Stimulated activated CD4-positive, alpha-beta T cell treated with anti-CD3 and anti-CD28 coated beads, Interleukin-12 subunit alpha, Interleukin-12 subunit beta, amount 100 ng/mL, for 24 hours (primary cell): ENCODE results near the gene PER1.

Experiments
- DNase-seq, 2 experiments: peaks; one replicate each; pipeline ENCODE4 v3.0.0-alpha.2; 2020; ENCODE audit warnings: low read depth in 2 of 2

PER1 gene

GRCh38 chr17:8154608-8155155 is 2.5 kb upstream of the PER1 start:
- DNase-seq = no peak

- peak; percentile 77 to 93 for DNase-seq
Observed at GRCh38 chr17:8153957-8154607, 1.9 kb upstream of the PER1 start.

GRCh38 chr17:8153525-8153956 is 1.3 kb upstream of the PER1 start:
- DNase-seq = no peak

- no peak for DNase-seq
Observed at GRCh38 chr17:8153031-8153451, 837 bp upstream of the PER1 start.

GRCh38 chr17:8151641-8152111 is 528 bp downstream of the PER1 start:
- DNase-seq = no peak

GRCh38 chr17:8151120-8151640 is 1.0 kb downstream of the PER1 start:
- peak; percentile 74 to 85 for DNase-seq

GRCh38 chr17:8150194-8151119 is 1.7 kb downstream of the PER1 start:
- DNase-seq = no peak

- DNase-seq = no peak
Observed at GRCh38 chr17:8149419-8150193, 2.6 kb downstream of the PER1 start.

- no peak for DNase-seq
Observed at GRCh38 chr17:8148560-8148959, 3.6 kb downstream of the PER1 start.

- DNase-seq = no peak
Observed at GRCh38 chr17:8147805-8148404, 4.3 kb downstream of the PER1 start.

- no peak for DNase-seq
Observed at GRCh38 chr17:8147141-8147804, 4.9 kb downstream of the PER1 start.

- no peak for DNase-seq
Observed at GRCh38 chr17:8146381-8147140, 5.6 kb downstream of the PER1 start.

GRCh38 chr17:8145811-8146210 is 6.4 kb downstream of the PER1 start:
- no peak for DNase-seq

- DNase-seq = no peak
Observed at GRCh38 chr17:8144401-8145231, 7.6 kb downstream of the PER1 start.

GRCh38 chr17:8143581-8144400 is 8.4 kb downstream of the PER1 start:
- no peak for DNase-seq

- DNase-seq = no peak
Observed at GRCh38 chr17:8142887-8143580, 9.2 kb downstream of the PER1 start.

GRCh38 chr17:8142158-8142886 is 9.9 kb downstream of the PER1 start:
- no peak for DNase-seq
